Measurements from ENCODE around the gene ZNF541.

- TF ChIP-seq CTCF (IDR thresholded peaks at IDR 0.05; ENCODE audit: extremely low read depth in 1 of 2, insufficient read depth in 1 of 2, low read depth in 1 of 2, low read length in 2 of 2) (no peak), GATA2 (IDR thresholded peaks at IDR 0.05; ENCODE audit: insufficient read depth, insufficient read length, low read depth, low read length) (no peak), MAX (IDR thresholded peaks at IDR 0.05; ENCODE audit: insufficient read depth, insufficient read length) (no peak), FOS (IDR thresholded peaks at IDR 0.05; ENCODE audit: borderline replicate concordance, insufficient read depth, low read length) (no peak), MYC (IDR thresholded peaks at IDR 0.05; ENCODE audit: low read depth, low read length) (no peak), EZH2 (IDR thresholded peaks at IDR 0.05; ENCODE audit: borderline replicate concordance, low read depth, low read length, severe bottlenecking) (no peak), POLR2AphosphoS5 (IDR thresholded peaks at IDR 0.05; ENCODE audit: insufficient read depth, low read depth, low read length) (no peak), POLR2A (IDR thresholded peaks at IDR 0.05; ENCODE audit: low read depth, low read length) (no peak)
Observed at GRCh38 chr19:47615230-47615629, 42.3 kb upstream of the ZNF541 start.
